HG03103 (cell line): ENCODE data around the gene SDHAF2.
"Not testable (repeated sequence)": the region's sequence is repeated elsewhere in the genome, so short reads cannot be mapped to it uniquely, and the experiment has no call there.

Source experiments
- ATAC-seq: cut with Tn5 transposase; IDR thresholded peaks from one replicate; pipeline ENCODE4 v1.9.1; 2021; ENCODE audit warnings: low read depth; ENCODE audit not compliant: unreplicated experiment

Gene SDHAF2

GRCh38 chr11:61422226-61422625 is 7.7 kb upstream of the SDHAF2 start:
- no peak for ATAC-seq

- ATAC-seq = no peak
Observed at GRCh38 chr11:61425367-61426131, 4.4 kb upstream of the SDHAF2 start.

GRCh38 chr11:61429346-61429690 is 606 bp upstream of the SDHAF2 start:
- peak; percentile 51 for ATAC-seq

GRCh38 chr11:61430839-61431238 is 915 bp downstream of the SDHAF2 start:
- not testable (repeated sequence) for ATAC-seq

- ATAC-seq = no peak
Observed at GRCh38 chr11:61437496-61437895, 7.6 kb downstream of the SDHAF2 start.

- no peak for ATAC-seq
Observed at GRCh38 chr11:61439615-61440014, 9.7 kb downstream of the SDHAF2 start.

- no peak for ATAC-seq
Observed at GRCh38 chr11:61442616-61443015, 12.7 kb downstream of the SDHAF2 start.

GRCh38 chr11:61445516-61445915 is 15.6 kb downstream of the SDHAF2 start:
- no peak for ATAC-seq

- no peak for ATAC-seq
Observed at GRCh38 chr11:61446211-61446651, 16.3 kb downstream of the SDHAF2 start.

- no peak for ATAC-seq
Observed at GRCh38 chr11:61447601-61448551, 18.0 kb downstream of the SDHAF2 start.

GRCh38 chr11:61448552-61448927 is 18.6 kb downstream of the SDHAF2 start:
- ATAC-seq = no peak

GRCh38 chr11:61452825-61453224 is 22.9 kb downstream of the SDHAF2 start:
- no peak for ATAC-seq

- ATAC-seq = no peak
Observed at GRCh38 chr11:61453695-61454094, 23.8 kb downstream of the SDHAF2 start.

- no peak for ATAC-seq
Observed at GRCh38 chr11:61454520-61454919, 24.6 kb downstream of the SDHAF2 start.

- no peak for ATAC-seq
Observed at GRCh38 chr11:61460474-61460881, 30.6 kb downstream of the SDHAF2 start.

GRCh38 chr11:61460986-61461385 is 31.1 kb downstream of the SDHAF2 start:
- no peak for ATAC-seq

GRCh38 chr11:61467602-61468001 is 37.7 kb downstream of the SDHAF2 start:
- not testable (repeated sequence) for ATAC-seq

GRCh38 chr11:61468002-61468401 is 38.1 kb downstream of the SDHAF2 start:
- no peak for ATAC-seq

- ATAC-seq = no peak
Observed at GRCh38 chr11:61472282-61472681, 42.4 kb downstream of the SDHAF2 start.

- no peak for ATAC-seq
Observed at GRCh38 chr11:61472868-61473267, 42.9 kb downstream of the SDHAF2 start.

- ATAC-seq = no peak
Observed at GRCh38 chr11:61473370-61474012, 43.6 kb downstream of the SDHAF2 start.
